Retinal pigment epithelial cell (primary cell): ENCODE measurements around the gene STXBP5L.

Source experiments
- DNase-seq: peaks from one replicate; pipeline ENCODE4 v3.0.0-alpha.2; 2010; ENCODE audit warnings: low read depth
- H3K4me3 ChIP-seq: 2 replicates; pipeline ENCODE4 v1.5.1; 2011; ENCODE audit warnings: mild to moderate bottlenecking, low read length, control low read depth, moderate library complexity
- TF ChIP-seq, protein P1 (sequence below): conservative IDR thresholded peaks from 2 replicates; pipeline ENCODE4 v1.5.1; 2011; ENCODE audit warnings: low read depth, low read length, control low read depth, inconsistent platforms

Gene STXBP5L

DNA sequence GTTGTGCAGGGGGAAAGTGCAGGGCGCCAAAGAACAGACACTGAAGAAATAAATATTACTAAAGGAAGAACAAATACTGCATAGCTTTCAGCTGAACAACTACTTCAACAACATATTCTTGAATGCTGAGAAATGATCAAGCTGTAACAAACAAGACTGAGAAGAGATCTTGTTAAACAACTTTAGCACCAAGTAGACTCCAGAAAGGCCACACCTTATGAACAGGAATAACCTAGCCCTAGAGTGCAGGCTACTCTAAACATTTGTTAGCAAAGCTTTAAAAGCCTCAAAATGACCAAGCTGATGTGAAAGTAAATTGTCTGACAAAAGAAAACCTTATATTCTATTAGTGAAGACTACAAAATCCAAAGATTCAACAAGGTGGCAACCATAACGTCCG, 554.6 kb downstream of the STXBP5L start:
- TF ChIP-seq, protein P1, sequence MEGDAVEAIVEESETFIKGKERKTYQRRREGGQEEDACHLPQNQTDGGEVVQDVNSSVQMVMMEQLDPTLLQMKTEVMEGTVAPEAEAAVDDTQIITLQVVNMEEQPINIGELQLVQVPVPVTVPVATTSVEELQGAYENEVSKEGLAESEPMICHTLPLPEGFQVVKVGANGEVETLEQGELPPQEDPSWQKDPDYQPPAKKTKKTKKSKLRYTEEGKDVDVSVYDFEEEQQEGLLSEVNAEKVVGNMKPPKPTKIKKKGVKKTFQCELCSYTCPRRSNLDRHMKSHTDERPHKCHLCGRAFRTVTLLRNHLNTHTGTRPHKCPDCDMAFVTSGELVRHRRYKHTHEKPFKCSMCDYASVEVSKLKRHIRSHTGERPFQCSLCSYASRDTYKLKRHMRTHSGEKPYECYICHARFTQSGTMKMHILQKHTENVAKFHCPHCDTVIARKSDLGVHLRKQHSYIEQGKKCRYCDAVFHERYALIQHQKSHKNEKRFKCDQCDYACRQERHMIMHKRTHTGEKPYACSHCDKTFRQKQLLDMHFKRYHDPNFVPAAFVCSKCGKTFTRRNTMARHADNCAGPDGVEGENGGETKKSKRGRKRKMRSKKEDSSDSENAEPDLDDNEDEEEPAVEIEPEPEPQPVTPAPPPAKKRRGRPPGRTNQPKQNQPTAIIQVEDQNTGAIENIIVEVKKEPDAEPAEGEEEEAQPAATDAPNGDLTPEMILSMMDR, result no peak
- no peak overlapping the region for H3K4me3 ChIP-seq
- DNase-seq, result no peak

DNA sequence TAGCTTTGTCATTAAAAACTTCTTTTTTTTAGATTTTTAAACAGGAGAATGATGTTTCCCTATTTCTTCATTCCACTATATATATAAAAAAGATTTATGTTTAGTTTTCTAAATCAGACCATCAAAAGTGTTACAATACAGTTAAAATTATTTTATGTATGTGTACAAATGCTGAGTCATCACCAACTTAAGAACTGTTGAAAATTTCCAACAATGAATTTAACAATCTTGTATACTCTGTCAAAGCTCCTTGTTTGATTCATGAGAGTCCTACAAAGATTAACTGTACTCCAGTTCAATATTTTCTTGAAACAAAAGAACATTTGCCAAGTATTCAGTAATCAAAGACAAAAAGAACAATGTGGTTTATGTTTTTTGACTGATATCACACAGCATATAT, 555.7 kb downstream of the STXBP5L start:
- no peak for DNase-seq
- TF ChIP-seq, protein P1, result no peak
- H3K4me3 ChIP-seq, result no peak overlapping the region

DNA sequence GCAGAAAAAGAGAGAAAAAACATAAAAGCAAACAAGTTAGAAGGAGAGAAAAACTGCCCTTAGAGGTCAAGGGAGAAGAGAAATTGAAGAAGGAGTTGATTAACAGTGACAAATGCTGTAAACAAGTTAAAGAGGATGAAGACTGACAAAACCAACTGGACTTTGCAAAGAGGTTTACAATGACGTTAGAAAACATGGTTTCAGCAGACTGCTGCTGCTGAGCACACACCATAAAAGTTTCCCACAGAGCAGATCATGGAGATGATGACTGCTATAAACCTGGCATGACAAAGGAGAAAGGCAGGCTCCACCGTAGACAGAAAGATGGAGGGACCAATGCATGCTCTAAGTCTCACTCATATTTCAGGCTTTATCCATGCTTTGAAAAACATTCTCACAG, 559.1 kb downstream of the STXBP5L start:
- no peak for DNase-seq
- TF ChIP-seq, protein P1, result no peak
- no peak overlapping the region for H3K4me3 ChIP-seq

DNA sequence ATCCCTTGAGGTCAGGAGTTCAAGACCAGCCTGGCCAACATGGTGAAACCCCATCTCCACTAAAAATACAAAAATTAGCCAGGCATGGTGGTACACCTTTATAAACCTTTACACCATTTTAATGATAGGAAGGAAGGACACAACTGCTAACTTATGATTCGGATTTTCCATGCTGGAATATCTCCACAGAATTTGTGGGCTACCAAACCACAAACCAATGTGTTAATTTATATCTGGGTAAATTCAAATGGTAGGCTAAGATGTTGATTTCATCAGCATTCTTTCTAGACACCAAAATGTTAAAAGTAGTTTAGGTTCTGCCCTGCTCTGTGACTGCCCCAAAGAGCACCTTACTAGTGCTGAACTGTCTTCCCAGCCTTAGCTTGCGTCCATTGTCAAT, 565.0 kb downstream of the STXBP5L start:
- no peak for DNase-seq

More for the DNA sequence above, 565.0 kb downstream of the STXBP5L start:
- no peak overlapping the region for H3K4me3 ChIP-seq
- TF ChIP-seq, protein P1, result no peak
